HepG2 (cell line): ENCODE data around the gene ZNF782. TPM values are rescaled to one million over a fixed set of nuclear protein-coding genes. Genes with fewer than 3 reads are reported as not detected.

Source experiments
- ATAC-seq: fragments of 200-7000 bp; cut with Tn5 transposase; 3 replicates; pipeline ENCODE4 v1.9.1; 2020; ENCODE audit warnings: mild to moderate bottlenecking, moderate library complexity
- BruUV-seq: library from RNA; stranded (reverse); fragments of 400-500 nt; replicated peaks from 2 replicates; lab custom pipeline; 2021; lab: Mats Ljungman, UMichigan
- CTCF ChIA-PET: fragments of 300-600 bp; formaldehyde crosslinking; extraction: SDS; loops from one replicate; lab custom pipeline; 2021; ENCODE audit warnings: low total read pairs, inconsistent platforms, low intra/inter-chr PET ratio; lab: Yijun Ruan, JAX
- POLR2A ChIA-PET: fragments of 350-600 bp; sonication (Branson Sonifier 250); formaldehyde crosslinking; loops from one replicate; lab custom pipeline; 2020; ENCODE audit warnings: antibody characterized with exemption, inconsistent platforms; lab: Yijun Ruan, JAX
- DNase-seq: peaks from one replicate; pipeline ENCODE4 v3.0.0-alpha.2; 2015; ENCODE audit warnings: low spot score
- FAIRE-seq: peaks from 3 replicates; lab custom pipeline; 2011; peaks lifted over from hg19 to GRCh38; lab: Jason Lieb, UNC
- H2AFZ ChIP-seq: one replicate; pipeline ENCODE4 v1.6.1; 2011; ENCODE audit warnings: low read length, inconsistent platforms
- H3K27ac ChIP-seq: fragments of 300-600 bp; 3 replicates; pipeline ENCODE4 v1.8.0; 2011; ENCODE audit warnings: mixed run types, mild to moderate bottlenecking, mixed read lengths, low read length, inconsistent platforms; ENCODE audit not compliant: insufficient read depth; ENCODE audit errors: extremely low read length
- H3K27me3 ChIP-seq, 2 experiments: fragments of 200-600 bp in 1 of 2; 2 replicates in 1 of 2; 3 replicates in 1 of 2; pipeline versions ENCODE4 v1.6.0 to v1.8.0; 2011; ENCODE audit warnings: low read length in 2 of 2, mild to moderate bottlenecking in 2 of 2, moderate library complexity in 2 of 2, inconsistent platforms in 1 of 2; ENCODE audit not compliant: insufficient read depth in 2 of 2, control insufficient read depth in 1 of 2
- H3K36me3 ChIP-seq, 2 experiments: fragments of 200-600 bp in 1 of 2; replicated peaks in 1 of 2; 2 replicates in 1 of 2; 3 replicates in 1 of 2; pipeline versions ENCODE4 v1.5.1 to v1.8.0; 2011; ENCODE audit warnings: low read length in 2 of 2, inconsistent platforms in 1 of 2; ENCODE audit not compliant: insufficient read depth in 2 of 2, control insufficient read depth in 1 of 2
- H3K4me1 ChIP-seq: 2 replicates; pipeline ENCODE4 v1.5.1; 2012; ENCODE audit warnings: low read length, inconsistent platforms; ENCODE audit not compliant: insufficient read depth
- H3K4me2 ChIP-seq: 2 replicates; pipeline ENCODE4 v1.6.0; 2011; ENCODE audit warnings: low read depth, low read length, inconsistent platforms
- H3K4me3 ChIP-seq, 3 experiments: fragments of 200-600 bp in 1 of 3; sonication (generic), shearing (Covaris generic) in 1 of 3; replicated peaks in 1 of 3; 2 replicates each; pipeline ENCODE4 v1.5.1; 2011 to 2016; ENCODE audit warnings: low read length in 3 of 3, inconsistent platforms in 2 of 3, low read depth in 2 of 3, mild to moderate bottlenecking in 2 of 3, control low read depth in 1 of 3, mixed read lengths in 1 of 3; ENCODE audit not compliant: insufficient read depth in 1 of 3
- H3K79me2 ChIP-seq: one replicate; pipeline ENCODE4 v1.6.1; 2011; ENCODE audit warnings: low read length, inconsistent platforms; ENCODE audit not compliant: insufficient read depth
- H3K9ac ChIP-seq: 2 replicates; pipeline ENCODE4 v1.6.0; 2011; ENCODE audit warnings: mild to moderate bottlenecking, low read depth, low read length, inconsistent platforms; ENCODE audit not compliant: insufficient read depth
- H3K9me3 ChIP-seq: 2 replicates; pipeline ENCODE4 v1.5.1; 2012; ENCODE audit warnings: mild to moderate bottlenecking, low read length
- H4K20me1 ChIP-seq: 2 replicates; pipeline ENCODE4 v1.6.0; 2011; ENCODE audit warnings: inconsistent platforms, mild to moderate bottlenecking, low read length, moderate library complexity; ENCODE audit not compliant: insufficient read depth
- DBP ChIP-seq: sonication (generic); formaldehyde crosslinking; IDR thresholded peaks from 2 replicates; pipeline ENCODE4 v1.4.0; 2020; ENCODE audit warnings: missing genetic modification reagents; ENCODE audit errors: not compliant biosample characterization
- KLF12 ChIP-seq: sonication (generic); formaldehyde crosslinking; IDR thresholded peaks from 2 replicates; pipeline ENCODE4 v1.4.0; 2020; ENCODE audit warnings: missing genetic modification reagents, borderline replicate concordance
- PRDM15 ChIP-seq: sonication (generic); formaldehyde crosslinking; IDR thresholded peaks from 2 replicates; pipeline ENCODE4 v1.4.0; 2020; ENCODE audit warnings: missing genetic modification reagents
- RCOR2 ChIP-seq: IDR thresholded peaks from 2 replicates; pipeline ENCODE4 v1.6.1; 2016; ENCODE audit warnings: missing biosample characterization, missing genetic modification reagents
- REPIN1 ChIP-seq: sonication (generic); formaldehyde crosslinking; IDR thresholded peaks from 2 replicates; pipeline ENCODE4 v1.8.0; 2022; ENCODE audit warnings: missing genetic modification reagents, low read depth, mild to moderate bottlenecking, borderline replicate concordance
- ZNF138 ChIP-seq: sonication (generic); formaldehyde crosslinking; IDR thresholded peaks from 2 replicates; pipeline ENCODE4 v1.5.0; 2020; ENCODE audit warnings: mild to moderate bottlenecking, low read depth, missing genetic modification reagents
- ZNF33A ChIP-seq: sonication (generic); formaldehyde crosslinking; IDR thresholded peaks from 2 replicates; pipeline ENCODE4 v1.5.1; 2020; ENCODE audit warnings: missing genetic modification reagents, mild to moderate bottlenecking, moderate library complexity, borderline replicate concordance
- ZUFSP ChIP-seq: sonication (generic); formaldehyde crosslinking; IDR thresholded peaks from 2 replicates; pipeline ENCODE4 v1.9.0; 2021; ENCODE audit warnings: missing genetic modification reagents, mild to moderate bottlenecking, borderline replicate concordance
- WGBS: methylation state at CpG from one replicate; pipeline ENCODE4 v1.1.6; 2017; ENCODE audit warnings: low lambda C conversion rate; 5-methylcytosine and 5-hydroxymethylcytosine counted together
- in situ Hi-C: cut with HindIII; loops from 2 replicates; pipeline ENCODE4 v1.10.0; 2017; ENCODE audit warnings: low pct_unique_long_range_greater_than_20kb; ENCODE audit not compliant: extremely low pct_ligation_motif_present
- intact Hi-C: fragments of 100-400 bp; cut with micrococcal nuclease; formaldehyde crosslinking; loops from one replicate; pipeline ENCODE4 v1.10.0; 2022; ENCODE audit not compliant: unreplicated experiment
- polyA plus RNA-seq, 8 experiments: library from polyadenylated mRNA; depleted of rRNA in 3 of 8; stranded (reverse) in 7 of 8; unstranded in 1 of 8; fragments of >200 nt; fragmentation: Illumina TruSeq in 4 of 8; extraction: Trizol in 4 of 8; gene quantifications; 2 replicates each; pipeline versions ENCODE4 v1.2.1 to v1.2.3, GENCODE V29; 2011 to 2016; ENCODE audit warnings: low read depth in 4 of 8, missing spikeins in 1 of 8, mixed read lengths in 1 of 8; ENCODE audit not compliant: insufficient read depth in 1 of 8
- total RNA-seq, 5 experiments: library from RNA; depleted of rRNA; stranded (reverse); fragments of >200 nt; fragmentation: Illumina TruSeq; extraction: Trizol; gene quantifications; 2 replicates each; pipeline ENCODE4 v1.2.3, GENCODE V29; 2016; ENCODE audit warnings: low read depth in 1 of 5
- TF ChIP-seq, protein P1 (sequence below): conservative IDR thresholded peaks from 2 replicates; pipeline ENCODE4 v1.6.1; 2018; ENCODE audit warnings: missing genetic modification reagents

ZNF782 gene
- total and polyA plus RNA-seq, 2 of the 13 experiments (the other 11 are each of a cell fraction or from before 2014, with no cell fraction given) = 1.4 to 4.9 TPM

- FAIRE-seq (no peak), DNase-seq (no peak), ATAC-seq (peak; percentile 88; the same call in 2 of the 3 replicates)
- Histone ChIP-seq H3K9ac (peak overlapping the region; percentile 58), H2AFZ (no peak overlapping the region), H4K20me1 (no peaks in the 10 kb centered on the region), H3K9me3 (no peaks in the 10 kb centered on the region), H3K27me3 (no peaks in the 10 kb centered on the region), H3K4me2 (peak overlapping the region; percentile 67), H3K4me1 (0 out of 2 replicates have a peak, but pooled peaks cover 11% of the 10 kb centered on the region), H3K36me3 (peaks cover 7 to 26% of the 10 kb centered on the region in 2 experiments), H3K79me2 (peaks cover 2% of the 10 kb centered on the region), H3K27ac (no peak overlapping the region), H3K4me3 (peak overlapping the region; percentile 48 to 65 (median 63); a peak in 5 of 6 replicates)
- no peak for TF ChIP-seq REPIN1 (CRISPR knock-in tag)
- peak; percentile 31; the same call in 1 of the 2 replicates for TF ChIP-seq PRDM15 (CRISPR knock-in tag)
- 0 out of 2 replicates have a peak, but pooled peaks have one; percentile 14 for TF ChIP-seq KLF12 (CRISPR knock-in tag)
- TSS peak; percentile 48 for BruUV-seq
- intact Hi-C loops = no loop called here
- WGBS = 67% methylated on average over 23 of the region's 23 CpGs
- in situ Hi-C loops = no loop called here
- ChIA-PET CTCF (no interaction called here), POLR2A (interaction anchor here (0.6 kb wide), 1 partner anchor 325 kb away, joined by 5 read pairs; no protein-coding TSS in a partner anchor)
Measured at GRCh38 chr9:96777426-96777864, 76.9 kb downstream of the ZNF782 start.

GRCh38 chr9:96771124-96771523 lies 83.2 kb downstream of the ZNF782 start:
- ChIA-PET POLR2A (no interaction called here), CTCF (no interaction called here)
- Histone ChIP-seq H3K9ac (no peak overlapping the region), H3K9me3 (peaks cover 56% of the 10 kb centered on the region), H4K20me1 (no peaks in the 10 kb centered on the region), H2AFZ (no peak overlapping the region), H3K27me3 (no peaks in the 10 kb centered on the region), H3K36me3 (peaks cover 7 to 43% of the 10 kb centered on the region in 2 experiments), H3K79me2 (no peaks in the 10 kb centered on the region), H3K4me2 (no peak overlapping the region), H3K4me1 (no peaks in the 10 kb centered on the region), H3K4me3 (no peak overlapping the region), H3K27ac (no peak overlapping the region)
- no TSS peak for BruUV-seq
- 100% methylated on average over 2 of the region's 2 CpGs for WGBS
- FAIRE-seq (no peak), DNase-seq (no peak), ATAC-seq (no peak)
- in situ Hi-C loops = no loop called here
- intact Hi-C loops = no loop called here
- TF ChIP-seq, protein P1, sequence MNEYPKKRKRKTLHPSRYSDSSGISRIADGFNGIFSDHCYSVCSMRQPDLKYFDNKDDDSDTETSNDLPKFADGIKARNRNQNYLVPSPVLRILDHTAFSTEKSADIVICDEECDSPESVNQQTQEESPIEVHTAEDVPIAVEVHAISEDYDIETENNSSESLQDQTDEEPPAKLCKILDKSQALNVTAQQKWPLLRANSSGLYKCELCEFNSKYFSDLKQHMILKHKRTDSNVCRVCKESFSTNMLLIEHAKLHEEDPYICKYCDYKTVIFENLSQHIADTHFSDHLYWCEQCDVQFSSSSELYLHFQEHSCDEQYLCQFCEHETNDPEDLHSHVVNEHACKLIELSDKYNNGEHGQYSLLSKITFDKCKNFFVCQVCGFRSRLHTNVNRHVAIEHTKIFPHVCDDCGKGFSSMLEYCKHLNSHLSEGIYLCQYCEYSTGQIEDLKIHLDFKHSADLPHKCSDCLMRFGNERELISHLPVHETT (CRISPR knock-in tag) = no peak
- TF ChIP-seq RCOR2 (CRISPR knock-in tag) (no peak), ZUFSP (CRISPR knock-in tag) (no peak), DBP (CRISPR knock-in tag) (no peak), ZNF138 (CRISPR knock-in tag) (no peak), ZNF33A (CRISPR knock-in tag) (no peak)
